Heart left ventricle (tissue), 13 donors: ENCODE results near the gene SCYL1.
A peak's percentile ranks its signal among the peaks of the same experiment; 100 is the strongest.

ENCODE experiments used
- POLR2A ChIP-seq, 2 donors: fragments of 450-650 bp; IDR thresholded peaks; one replicate each; pipeline ENCODE4 v1.6.1; 2017; ENCODE audit warnings: antibody characterized with exemption in 2 of 2, mild to moderate bottlenecking in 2 of 2, moderate library complexity in 2 of 2
- TF ChIP-seq, protein P1 (sequence below), 12 donors: fragments of 200-600 bp; sonication (generic) in 4 of 12; IDR thresholded peaks; one replicate each; pipeline versions ENCODE4 v1.5.0 to v1.8.0; 2018 to 2022; ENCODE audit warnings: antibody characterized with exemption in 12 of 12, mild to moderate bottlenecking in 5 of 12
- donor health status: ischemic (EF 13 %, LVEDD 7.1; RV severe dilation, severe dysfunction).
- donor health status: DM: no; HTN: yes; CAD: no.
- donor health status: DM: no; HTN: no; CAD: no.
- donor health status: ischemic (EF 25% LVEDD 6.9; RV normal size, moderate dysfunction).
- donor health status: ischemic (EF 25% LVEDD 5.7; RV mildly dilated, moderate dysfunction).
- donor health status: ischemic (EF 35%, LVEDD 5.7; RV mildly dilated, moderate dysfunction).
- donor health status: nonischemic (EF 11% LVEDD 7.7; RV severe dilation, severe dysfunction).
- donor health status: DM: yes; HTN: yes; CAD: no.
- donor health status: PGD.
- donor health status: ischemic (EF 29% LVEDD 5.4; RV normal size, mild dysfunction).
- donor health status: nonischemic (EF 23%, LVEDD 6.1; RV moderate dilation, normal function).

DNA sequence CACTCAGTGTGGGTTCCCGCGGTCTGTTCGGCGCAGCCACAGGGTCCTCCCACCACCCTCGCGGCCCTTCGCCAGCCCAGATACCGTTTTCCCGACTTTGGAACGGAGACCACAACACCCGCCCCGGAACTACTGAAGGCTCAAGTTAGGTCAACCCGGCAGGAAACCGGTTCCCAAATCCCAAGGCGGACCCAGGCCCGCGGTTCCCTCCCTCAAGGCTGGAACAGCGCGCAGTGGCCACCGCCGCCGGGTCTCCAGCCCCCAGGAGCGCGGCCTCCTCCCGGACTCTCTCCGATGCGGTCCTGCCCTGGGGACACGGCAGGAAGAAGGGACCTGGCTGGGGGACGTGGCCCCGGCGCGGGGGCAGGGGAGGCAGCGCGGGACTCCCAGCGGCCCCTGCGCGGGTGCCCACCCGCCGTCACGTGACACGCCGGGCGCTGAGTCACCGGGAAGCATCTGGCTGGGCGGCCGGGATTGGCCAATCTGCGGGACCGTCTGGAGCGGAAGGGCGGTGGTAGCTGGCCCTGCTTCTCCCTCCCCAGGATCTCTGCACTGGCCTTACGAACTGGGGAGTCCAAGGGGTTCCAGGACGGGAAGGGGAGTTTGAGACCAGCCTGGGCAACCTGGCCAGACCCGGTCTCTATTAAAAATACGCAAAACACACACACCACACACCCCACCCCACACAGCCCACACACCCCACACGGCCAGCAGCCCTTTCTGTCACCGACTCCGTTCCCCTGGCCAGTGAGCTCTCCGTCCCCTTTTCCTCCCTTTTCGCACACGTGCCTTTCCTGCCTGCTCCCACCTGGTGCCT, 47.5 kb upstream of the SCYL1 start:
- TF ChIP-seq, protein P1, sequence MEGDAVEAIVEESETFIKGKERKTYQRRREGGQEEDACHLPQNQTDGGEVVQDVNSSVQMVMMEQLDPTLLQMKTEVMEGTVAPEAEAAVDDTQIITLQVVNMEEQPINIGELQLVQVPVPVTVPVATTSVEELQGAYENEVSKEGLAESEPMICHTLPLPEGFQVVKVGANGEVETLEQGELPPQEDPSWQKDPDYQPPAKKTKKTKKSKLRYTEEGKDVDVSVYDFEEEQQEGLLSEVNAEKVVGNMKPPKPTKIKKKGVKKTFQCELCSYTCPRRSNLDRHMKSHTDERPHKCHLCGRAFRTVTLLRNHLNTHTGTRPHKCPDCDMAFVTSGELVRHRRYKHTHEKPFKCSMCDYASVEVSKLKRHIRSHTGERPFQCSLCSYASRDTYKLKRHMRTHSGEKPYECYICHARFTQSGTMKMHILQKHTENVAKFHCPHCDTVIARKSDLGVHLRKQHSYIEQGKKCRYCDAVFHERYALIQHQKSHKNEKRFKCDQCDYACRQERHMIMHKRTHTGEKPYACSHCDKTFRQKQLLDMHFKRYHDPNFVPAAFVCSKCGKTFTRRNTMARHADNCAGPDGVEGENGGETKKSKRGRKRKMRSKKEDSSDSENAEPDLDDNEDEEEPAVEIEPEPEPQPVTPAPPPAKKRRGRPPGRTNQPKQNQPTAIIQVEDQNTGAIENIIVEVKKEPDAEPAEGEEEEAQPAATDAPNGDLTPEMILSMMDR (IDR thresholded peaks at IDR 0.05): no peak
- peak; percentile 59 to 94 for TF ChIP-seq POLR2A (IDR thresholded peaks at IDR 0.05)
